HepG2 (cell line): ENCODE measurements around the gene BAIAP3. TPM values are rescaled to one million over a fixed set of nuclear protein-coding genes. Genes with fewer than 3 reads are reported as not detected.

Experiments
- ATAC-seq: fragments of 200-7000 bp; cut with Tn5 transposase; 3 replicates; pipeline ENCODE4 v1.9.1; 2020; ENCODE audit warnings: mild to moderate bottlenecking, moderate library complexity
- BruUV-seq: library from RNA; stranded (reverse); fragments of 400-500 nt; replicated peaks from 2 replicates; lab custom pipeline; 2021; lab: Mats Ljungman, UMichigan
- CTCF ChIA-PET: fragments of 300-600 bp; formaldehyde crosslinking; extraction: SDS; loops from one replicate; lab custom pipeline; 2021; ENCODE audit warnings: low total read pairs, inconsistent platforms, low intra/inter-chr PET ratio; lab: Yijun Ruan, JAX
- POLR2A ChIA-PET: fragments of 350-600 bp; sonication (Branson Sonifier 250); formaldehyde crosslinking; loops from one replicate; lab custom pipeline; 2020; ENCODE audit warnings: antibody characterized with exemption, inconsistent platforms; lab: Yijun Ruan, JAX
- DNase-seq: peaks from one replicate; pipeline ENCODE4 v3.0.0-alpha.2; 2015; ENCODE audit warnings: low spot score
- FAIRE-seq: peaks from 3 replicates; lab custom pipeline; 2011; peaks lifted over from hg19 to GRCh38; lab: Jason Lieb, UNC
- H2AFZ ChIP-seq: one replicate; pipeline ENCODE4 v1.6.1; 2011; ENCODE audit warnings: low read length, inconsistent platforms
- H3K27ac ChIP-seq: fragments of 300-600 bp; 3 replicates; pipeline ENCODE4 v1.8.0; 2011; ENCODE audit warnings: mixed run types, mild to moderate bottlenecking, mixed read lengths, low read length, inconsistent platforms; ENCODE audit not compliant: insufficient read depth; ENCODE audit errors: extremely low read length
- H3K27me3 ChIP-seq, 2 experiments: fragments of 200-600 bp in 1 of 2; 2 replicates in 1 of 2; 3 replicates in 1 of 2; pipeline versions ENCODE4 v1.6.0 to v1.8.0; 2011; ENCODE audit warnings: low read length in 2 of 2, mild to moderate bottlenecking in 2 of 2, moderate library complexity in 2 of 2, inconsistent platforms in 1 of 2; ENCODE audit not compliant: insufficient read depth in 2 of 2, control insufficient read depth in 1 of 2
- H3K36me3 ChIP-seq, 2 experiments: fragments of 200-600 bp in 1 of 2; replicated peaks in 1 of 2; 2 replicates in 1 of 2; 3 replicates in 1 of 2; pipeline versions ENCODE4 v1.5.1 to v1.8.0; 2011; ENCODE audit warnings: low read length in 2 of 2, inconsistent platforms in 1 of 2; ENCODE audit not compliant: insufficient read depth in 2 of 2, control insufficient read depth in 1 of 2
- H3K4me1 ChIP-seq: 2 replicates; pipeline ENCODE4 v1.5.1; 2012; ENCODE audit warnings: low read length, inconsistent platforms; ENCODE audit not compliant: insufficient read depth
- H3K4me2 ChIP-seq: 2 replicates; pipeline ENCODE4 v1.6.0; 2011; ENCODE audit warnings: low read depth, low read length, inconsistent platforms
- H3K4me3 ChIP-seq, 3 experiments: fragments of 200-600 bp in 1 of 3; sonication (generic), shearing (Covaris generic) in 1 of 3; replicated peaks in 1 of 3; 2 replicates each; pipeline ENCODE4 v1.5.1; 2011 to 2016; ENCODE audit warnings: low read length in 3 of 3, inconsistent platforms in 2 of 3, low read depth in 2 of 3, mild to moderate bottlenecking in 2 of 3, control low read depth in 1 of 3, mixed read lengths in 1 of 3; ENCODE audit not compliant: insufficient read depth in 1 of 3
- H3K79me2 ChIP-seq: one replicate; pipeline ENCODE4 v1.6.1; 2011; ENCODE audit warnings: low read length, inconsistent platforms; ENCODE audit not compliant: insufficient read depth
- H3K9ac ChIP-seq: 2 replicates; pipeline ENCODE4 v1.6.0; 2011; ENCODE audit warnings: mild to moderate bottlenecking, low read depth, low read length, inconsistent platforms; ENCODE audit not compliant: insufficient read depth
- H3K9me3 ChIP-seq: 2 replicates; pipeline ENCODE4 v1.5.1; 2012; ENCODE audit warnings: mild to moderate bottlenecking, low read length
- H4K20me1 ChIP-seq: 2 replicates; pipeline ENCODE4 v1.6.0; 2011; ENCODE audit warnings: inconsistent platforms, mild to moderate bottlenecking, low read length, moderate library complexity; ENCODE audit not compliant: insufficient read depth
- FOXO4 ChIP-seq: sonication (generic); formaldehyde crosslinking; conservative IDR thresholded peaks from 2 replicates; pipeline ENCODE4 v1.8.1; 2023; ENCODE audit warnings: missing genetic modification reagents
- KDM2A ChIP-seq: sonication (generic); formaldehyde crosslinking; IDR thresholded peaks from 2 replicates; pipeline ENCODE4 v1.4.0; 2020; ENCODE audit warnings: low read depth, missing genetic modification reagents, borderline replicate concordance
- KLF9 ChIP-seq: IDR thresholded peaks from 2 replicates; pipeline ENCODE4 v1.6.1; 2016; ENCODE audit warnings: low read depth
- MATR3 ChIP-seq: sonication (generic); formaldehyde crosslinking; IDR thresholded peaks from 2 replicates; pipeline ENCODE4 v1.4.0; 2020; ENCODE audit warnings: missing genetic modification reagents
- NPAS2 ChIP-seq: sonication (generic); formaldehyde crosslinking; IDR thresholded peaks from 2 replicates; pipeline ENCODE4 v1.8.0; 2022; ENCODE audit warnings: mild to moderate bottlenecking, missing genetic modification reagents, borderline replicate concordance
- ZNF12 ChIP-seq: sonication (generic); formaldehyde crosslinking; IDR thresholded peaks from 2 replicates; pipeline ENCODE4 v1.5.0; 2020; ENCODE audit warnings: missing genetic modification reagents
- ZNF143 ChIP-seq: sonication (generic); formaldehyde crosslinking; IDR thresholded peaks from 2 replicates; pipeline ENCODE4 v1.4.0; 2020; ENCODE audit warnings: missing genetic modification reagents
- ZNF317 ChIP-seq: sonication (generic); formaldehyde crosslinking; IDR thresholded peaks from 2 replicates; pipeline ENCODE4 v1.5.0; 2020; ENCODE audit warnings: mild to moderate bottlenecking, missing genetic modification reagents
- ZNF556 ChIP-seq: sonication (generic); formaldehyde crosslinking; IDR thresholded peaks from 2 replicates; pipeline ENCODE4 v1.4.0; 2020; ENCODE audit warnings: mild to moderate bottlenecking, missing genetic modification reagents, borderline replicate concordance
- ZNF883 ChIP-seq: sonication (generic); formaldehyde crosslinking; IDR thresholded peaks from 2 replicates; pipeline ENCODE4 v1.5.1; 2020; ENCODE audit warnings: mild to moderate bottlenecking, missing genetic modification reagents; ENCODE audit errors: not compliant biosample characterization
- WGBS: methylation state at CpG from one replicate; pipeline ENCODE4 v1.1.6; 2017; ENCODE audit warnings: low lambda C conversion rate; 5-methylcytosine and 5-hydroxymethylcytosine counted together
- in situ Hi-C: cut with HindIII; loops from 2 replicates; pipeline ENCODE4 v1.10.0; 2017; ENCODE audit warnings: low pct_unique_long_range_greater_than_20kb; ENCODE audit not compliant: extremely low pct_ligation_motif_present
- intact Hi-C: fragments of 100-400 bp; cut with micrococcal nuclease; formaldehyde crosslinking; loops from one replicate; pipeline ENCODE4 v1.10.0; 2022; ENCODE audit not compliant: unreplicated experiment
- polyA plus RNA-seq, 8 experiments: library from polyadenylated mRNA; depleted of rRNA in 3 of 8; stranded (reverse) in 7 of 8; unstranded in 1 of 8; fragments of >200 nt; fragmentation: Illumina TruSeq in 4 of 8; extraction: Trizol in 4 of 8; gene quantifications; 2 replicates each; pipeline versions ENCODE4 v1.2.1 to v1.2.3, GENCODE V29; 2011 to 2016; ENCODE audit warnings: low read depth in 4 of 8, missing spikeins in 1 of 8, mixed read lengths in 1 of 8; ENCODE audit not compliant: insufficient read depth in 1 of 8
- total RNA-seq, 5 experiments: library from RNA; depleted of rRNA; stranded (reverse); fragments of >200 nt; fragmentation: Illumina TruSeq; extraction: Trizol; gene quantifications; 2 replicates each; pipeline ENCODE4 v1.2.3, GENCODE V29; 2016; ENCODE audit warnings: low read depth in 1 of 5
- TF ChIP-seq, protein P1 (sequence below): sonication (generic); IDR thresholded peaks from 2 replicates; pipeline ENCODE4 v1.6.1; 2016; ENCODE audit warnings: low read depth, borderline replicate concordance
- TF ChIP-seq, protein P2 (sequence below): sonication (generic); formaldehyde crosslinking; IDR thresholded peaks from 2 replicates; pipeline ENCODE4 v1.5.0; 2020; ENCODE audit warnings: mild to moderate bottlenecking, missing genetic modification reagents, borderline replicate concordance
- TF ChIP-seq, protein P3 (sequence below): sonication (generic); formaldehyde crosslinking; IDR thresholded peaks from 2 replicates; pipeline ENCODE4 v1.5.1; 2020; ENCODE audit warnings: mild to moderate bottlenecking, missing genetic modification reagents, moderate library complexity

The BAIAP3 gene
- total and polyA plus RNA-seq, 2 of the 13 experiments (the other 11 are each of a cell fraction or from before 2014, with no cell fraction given): 3.2 to 5.7 TPM

GRCh38 chr16:1291576-1291974 lies 41.9 kb upstream of the BAIAP3 start:
- Histone ChIP-seq H3K9ac (no peak overlapping the region), H3K9me3 (no peaks in the 10 kb centered on the region), H3K79me2 (no peaks in the 10 kb centered on the region), H3K4me2 (peak overlapping the region; percentile 44), H3K36me3 (no peaks in the 10 kb centered on the region), H3K4me1 (peaks cover 45% of the 10 kb centered on the region), H3K27ac (no peak overlapping the region), H2AFZ (no peak overlapping the region), H3K4me3 (0 out of 6 replicates have a peak overlapping the region, but pooled peaks of 1 of the 3 experiments have one; percentile 37), H3K27me3 (peaks cover 13 to 33% of the 10 kb centered on the region in 2 experiments; a peak in 4 of 5 replicates), H4K20me1 (no peaks in the 10 kb centered on the region)
- 0 out of 3 replicates have a peak, but pooled peaks have one; percentile 8 for ATAC-seq
- in situ Hi-C loops (no loop called here), intact Hi-C loops (no loop called here)
- no TSS peak for BruUV-seq
- ChIA-PET CTCF (no interaction called here), POLR2A (interaction anchor here (1.0 kb wide), 1 partner anchor 14 kb away, joined by 3 read pairs; no protein-coding TSS in a partner anchor)
- 61% methylated on average over 13 of the region's 17 CpGs for WGBS
- no peak for DNase-seq
- FAIRE-seq: no peak
- no peak for TF ChIP-seq ZNF143 (CRISPR knock-in tag)
- no peak for TF ChIP-seq ZNF883 (CRISPR knock-in tag)
- TF ChIP-seq ZNF12: peak; percentile 66; the same call in 1 of the 2 replicates
- TF ChIP-seq, protein P1, sequence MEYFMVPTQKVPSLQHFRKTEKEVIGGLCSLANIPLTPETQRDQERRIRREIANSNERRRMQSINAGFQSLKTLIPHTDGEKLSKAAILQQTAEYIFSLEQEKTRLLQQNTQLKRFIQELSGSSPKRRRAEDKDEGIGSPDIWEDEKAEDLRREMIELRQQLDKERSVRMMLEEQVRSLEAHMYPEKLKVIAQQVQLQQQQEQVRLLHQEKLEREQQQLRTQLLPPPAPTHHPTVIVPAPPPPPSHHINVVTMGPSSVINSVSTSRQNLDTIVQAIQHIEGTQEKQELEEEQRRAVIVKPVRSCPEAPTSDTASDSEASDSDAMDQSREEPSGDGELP: peak; percentile 13; the same call in 1 of the 2 replicates
- TF ChIP-seq, protein P2, sequence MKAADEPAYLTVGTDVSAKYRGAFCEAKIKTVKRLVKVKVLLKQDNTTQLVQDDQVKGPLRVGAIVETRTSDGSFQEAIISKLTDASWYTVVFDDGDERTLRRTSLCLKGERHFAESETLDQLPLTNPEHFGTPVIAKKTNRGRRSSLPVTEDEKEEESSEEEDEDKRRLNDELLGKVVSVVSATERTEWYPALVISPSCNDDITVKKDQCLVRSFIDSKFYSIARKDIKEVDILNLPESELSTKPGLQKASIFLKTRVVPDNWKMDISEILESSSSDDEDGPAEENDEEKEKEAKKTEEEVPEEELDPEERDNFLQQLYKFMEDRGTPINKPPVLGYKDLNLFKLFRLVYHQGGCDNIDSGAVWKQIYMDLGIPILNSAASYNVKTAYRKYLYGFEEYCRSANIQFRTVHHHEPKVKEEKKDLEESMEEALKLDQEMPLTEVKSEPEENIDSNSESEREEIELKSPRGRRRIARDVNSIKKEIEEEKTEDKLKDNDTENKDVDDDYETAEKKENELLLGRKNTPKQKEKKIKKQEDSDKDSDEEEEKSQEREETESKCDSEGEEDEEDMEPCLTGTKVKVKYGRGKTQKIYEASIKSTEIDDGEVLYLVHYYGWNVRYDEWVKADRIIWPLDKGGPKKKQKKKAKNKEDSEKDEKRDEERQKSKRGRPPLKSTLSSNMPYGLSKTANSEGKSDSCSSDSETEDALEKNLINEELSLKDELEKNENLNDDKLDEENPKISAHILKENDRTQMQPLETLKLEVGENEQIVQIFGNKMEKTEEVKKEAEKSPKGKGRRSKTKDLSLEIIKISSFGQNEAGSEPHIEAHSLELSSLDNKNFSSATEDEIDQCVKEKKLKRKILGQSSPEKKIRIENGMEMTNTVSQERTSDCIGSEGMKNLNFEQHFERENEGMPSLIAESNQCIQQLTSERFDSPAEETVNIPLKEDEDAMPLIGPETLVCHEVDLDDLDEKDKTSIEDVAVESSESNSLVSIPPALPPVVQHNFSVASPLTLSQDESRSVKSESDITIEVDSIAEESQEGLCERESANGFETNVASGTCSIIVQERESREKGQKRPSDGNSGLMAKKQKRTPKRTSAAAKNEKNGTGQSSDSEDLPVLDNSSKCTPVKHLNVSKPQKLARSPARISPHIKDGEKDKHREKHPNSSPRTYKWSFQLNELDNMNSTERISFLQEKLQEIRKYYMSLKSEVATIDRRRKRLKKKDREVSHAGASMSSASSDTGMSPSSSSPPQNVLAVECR: peak; percentile 31; the same call in 1 of the 2 replicates
- no peak for TF ChIP-seq NPAS2 (CRISPR knock-in tag)
- 0 out of 2 replicates have a peak, but pooled peaks have one; percentile 54 for TF ChIP-seq FOXO4 (CRISPR knock-in tag)
- TF ChIP-seq ZNF556 (CRISPR knock-in tag): no peak
- TF ChIP-seq, protein P3, sequence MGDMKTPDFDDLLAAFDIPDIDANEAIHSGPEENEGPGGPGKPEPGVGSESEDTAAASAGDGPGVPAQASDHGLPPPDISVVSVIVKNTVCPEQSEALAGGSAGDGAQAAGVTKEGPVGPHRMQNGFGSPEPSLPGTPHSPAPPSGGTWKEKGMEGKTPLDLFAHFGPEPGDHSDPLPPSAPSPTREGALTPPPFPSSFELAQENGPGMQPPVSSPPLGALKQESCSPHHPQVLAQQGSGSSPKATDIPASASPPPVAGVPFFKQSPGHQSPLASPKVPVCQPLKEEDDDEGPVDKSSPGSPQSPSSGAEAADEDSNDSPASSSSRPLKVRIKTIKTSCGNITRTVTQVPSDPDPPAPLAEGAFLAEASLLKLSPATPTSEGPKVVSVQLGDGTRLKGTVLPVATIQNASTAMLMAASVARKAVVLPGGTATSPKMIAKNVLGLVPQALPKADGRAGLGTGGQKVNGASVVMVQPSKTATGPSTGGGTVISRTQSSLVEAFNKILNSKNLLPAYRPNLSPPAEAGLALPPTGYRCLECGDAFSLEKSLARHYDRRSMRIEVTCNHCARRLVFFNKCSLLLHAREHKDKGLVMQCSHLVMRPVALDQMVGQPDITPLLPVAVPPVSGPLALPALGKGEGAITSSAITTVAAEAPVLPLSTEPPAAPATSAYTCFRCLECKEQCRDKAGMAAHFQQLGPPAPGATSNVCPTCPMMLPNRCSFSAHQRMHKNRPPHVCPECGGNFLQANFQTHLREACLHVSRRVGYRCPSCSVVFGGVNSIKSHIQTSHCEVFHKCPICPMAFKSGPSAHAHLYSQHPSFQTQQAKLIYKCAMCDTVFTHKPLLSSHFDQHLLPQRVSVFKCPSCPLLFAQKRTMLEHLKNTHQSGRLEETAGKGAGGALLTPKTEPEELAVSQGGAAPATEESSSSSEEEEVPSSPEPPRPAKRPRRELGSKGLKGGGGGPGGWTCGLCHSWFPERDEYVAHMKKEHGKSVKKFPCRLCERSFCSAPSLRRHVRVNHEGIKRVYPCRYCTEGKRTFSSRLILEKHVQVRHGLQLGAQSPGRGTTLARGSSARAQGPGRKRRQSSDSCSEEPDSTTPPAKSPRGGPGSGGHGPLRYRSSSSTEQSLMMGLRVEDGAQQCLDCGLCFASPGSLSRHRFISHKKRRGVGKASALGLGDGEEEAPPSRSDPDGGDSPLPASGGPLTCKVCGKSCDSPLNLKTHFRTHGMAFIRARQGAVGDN (CRISPR knock-in tag): 0 out of 2 replicates have a peak, but pooled peaks have one; percentile 8
- TF ChIP-seq KDM2A (CRISPR knock-in tag): no peak
- no peak for TF ChIP-seq KLF9 (CRISPR knock-in tag)
- no peak for TF ChIP-seq MATR3
- 0 out of 2 replicates have a peak, but pooled peaks have one; percentile 1 for TF ChIP-seq ZNF317 (CRISPR knock-in tag)
